GM13977 (cell line): Measurements from ENCODE around the gene ADAMTS13.

Experiments
- DNase-seq: peaks from one replicate; pipeline ENCODE4 v3.0.0; 2012; ENCODE audit warnings: low spot score
- CTCF ChIP-seq: IDR thresholded peaks from 2 replicates; pipeline ENCODE4 v1.5.1; 2012; ENCODE audit warnings: mild to moderate bottlenecking, control low read depth; ENCODE audit not compliant: insufficient read depth; ENCODE audit errors: extremely low read depth, missing control alignments
- in situ Hi-C: fragments of 300-500 bp; cut with MboI; formaldehyde crosslinking; loops from one replicate; pipeline ENCODE4 v1.12.0; 2022; ENCODE audit warnings: low sequenced_read_pairs, low pct_unique_long_range_greater_than_20kb, mixed read lengths, inconsistent platforms; ENCODE audit not compliant: unreplicated experiment

The ADAMTS13 gene

GRCh38 chr9:133424187-133424586 lies 2.0 kb downstream of the ADAMTS13 start:
- DNase-seq = no peak
- no peak for TF ChIP-seq CTCF
- in situ Hi-C loops = no loop called here

GRCh38 chr9:133425049-133425632 lies 3.0 kb downstream of the ADAMTS13 start:
- in situ Hi-C loops = no loop called here
- no peak for TF ChIP-seq CTCF

GRCh38 chr9:133426011-133426410 lies 3.8 kb downstream of the ADAMTS13 start:
- DNase-seq = no peak
- in situ Hi-C loops = no loop called here
- no peak for TF ChIP-seq CTCF

More at GRCh38 chr9:133425049-133425632, 3.0 kb downstream of the ADAMTS13 start:
- DNase-seq = no peak

- in situ Hi-C loops = no loop called here
- DNase-seq = peak; percentile 36
- no peak for TF ChIP-seq CTCF
Observed at GRCh38 chr9:133427658-133428348, 5.6 kb downstream of the ADAMTS13 start.

GRCh38 chr9:133428617-133429101 lies 6.5 kb downstream of the ADAMTS13 start:
- DNase-seq = peak; percentile 89
- in situ Hi-C loops = no loop called here

GRCh38 chr9:133429214-133429613 lies 7.0 kb downstream of the ADAMTS13 start:
- in situ Hi-C loops = no loop called here
- no peak for TF ChIP-seq CTCF
- no peak for DNase-seq

More at GRCh38 chr9:133428617-133429101, 6.5 kb downstream of the ADAMTS13 start:
- peak; percentile 34 for TF ChIP-seq CTCF
